IPS-NIHi7 (cell line): ENCODE measurements around the gene ZYX.
A peak's percentile ranks its signal among the peaks of the same experiment; 100 is the strongest.

ENCODE experiments used
- DNase-seq: peaks from one replicate; pipeline ENCODE4 v3.0.0; 2012; ENCODE audit warnings: mixed read lengths; ENCODE audit errors: extremely low spot score

ZYX gene

GRCh38 chr7:143362131-143363015 lies 18.8 kb upstream of the ZYX start, which contains the start of gene FAM131B:
FAM131B (minus strand) TSS chr7:143362713; CDS start chr7:143362603, 110 bp downstream.
- peak; percentile 79 for DNase-seq

GRCh38 chr7:143363016-143363937 lies 17.9 kb upstream of the ZYX start:
- no peak for DNase-seq

GRCh38 chr7:143367972-143368371 lies 13.2 kb upstream of the ZYX start:
- no peak for DNase-seq

- no peak for DNase-seq
These were observed 12.8 kb upstream of the ZYX start for GRCh38 chr7:143368387-143368786.

- no peak for DNase-seq
These were observed 11.2 kb upstream of the ZYX start for GRCh38 chr7:143369678-143370651.

GRCh38 chr7:143372070-143372469 lies 9.1 kb upstream of the ZYX start:
- DNase-seq: no peak

- peak; percentile 41 for DNase-seq
These were observed 7.8 kb upstream of the ZYX start for GRCh38 chr7:143373255-143373794.

GRCh38 chr7:143374561-143374960 lies 6.6 kb upstream of the ZYX start:
- no peak for DNase-seq

- DNase-seq: no peak
These were observed 5.7 kb upstream of the ZYX start for GRCh38 chr7:143375298-143376034.

- no peak for DNase-seq
These were observed 4.7 kb upstream of the ZYX start for GRCh38 chr7:143376396-143376795.

- no peak for DNase-seq
These were observed 1.4 kb upstream of the ZYX start for GRCh38 chr7:143379611-143380259.

GRCh38 chr7:143380260-143380645 lies 892 bp upstream of the ZYX start:
- DNase-seq: peak; percentile 76

- no peak for DNase-seq
These were observed 431 bp downstream of the ZYX start for GRCh38 chr7:143381427-143382125.

GRCh38 chr7:143382126-143382790 lies 1.1 kb downstream of the ZYX start:
- DNase-seq: no peak

- DNase-seq: no peak
These were observed 1.9 kb downstream of the ZYX start for GRCh38 chr7:143382791-143383641.

GRCh38 chr7:143383642-143383957 lies 2.5 kb downstream of the ZYX start:
- DNase-seq: no peak

- no peak for DNase-seq
These were observed 3.0 kb downstream of the ZYX start for GRCh38 chr7:143384148-143384547.
